Measurements from ENCODE around the gene LRRN4CL.
"Not testable (repeated sequence)": the region's sequence is repeated elsewhere in the genome, so short reads cannot be mapped to it uniquely, and the experiment has no call there.

- TF ChIP-seq EZH2 (IDR thresholded peaks at IDR 0.05; ENCODE audit: borderline replicate concordance, low read length); CTCF (conservative IDR thresholded peaks at IDR 0.05 in 1 of 2, IDR thresholded peaks at IDR 0.05 in 1 of 2; ENCODE audit: extremely low read depth in 1 of 2, insufficient read depth in 1 of 2, low read depth in 1 of 2, low read length in 2 of 2): not testable (repeated sequence)
Observed at GRCh38 chr11:62730076-62730475, 40.7 kb upstream of the LRRN4CL start.
